ENCODE measurements around the gene WDR46. TPM values are rescaled to one million over a fixed set of nuclear protein-coding genes. Genes with fewer than 3 reads are reported as not detected.

The WDR46 gene
- total RNA-seq, 3 donors from 2014 or later = 48.2 to 75.1 (median 58.8) TPM

- no peak overlapping the region for H3K27ac ChIP-seq
- intact Hi-C loops (cut with DNase I; ENCODE audit: low total_unique reads) = no loop called here
- no peaks in the 10 kb centered on the region for H3K36me3 ChIP-seq
Measured at GRCh38 chr6:33305052-33305451, 16.0 kb upstream of the WDR46 start.

GRCh38 chr6:33304216-33304615 lies 15.2 kb upstream of the WDR46 start:
- intact Hi-C loops (cut with DNase I; ENCODE audit: low total_unique reads) = no loop called here
- TF ChIP-seq POLR2A (IDR thresholded peaks at IDR 0.05) (no peak), CTCF (IDR thresholded peaks at IDR 0.05) (no peak), POLR2AphosphoS5 (IDR thresholded peaks at IDR 0.05) (no peak)

More at GRCh38 chr6:33305052-33305451, 16.0 kb upstream of the WDR46 start:
- Histone ChIP-seq H3K4me3 (no peak overlapping the region), H3K4me1 (no peaks in the 10 kb centered on the region), H3K27me3 (no peaks in the 10 kb centered on the region), H3K9me3 (no peaks in the 10 kb centered on the region)
- DNase-seq (ENCODE audit: low spot score in 2 of 2) = no peak
- no peak for TF ChIP-seq POLR2AphosphoS5 (IDR thresholded peaks at IDR 0.05)
- no peak for TF ChIP-seq POLR2A (IDR thresholded peaks at IDR 0.05)
- TF ChIP-seq CTCF (IDR thresholded peaks at IDR 0.05) = no peak

GRCh38 chr6:33301877-33302276 lies 12.8 kb upstream of the WDR46 start:
- TF ChIP-seq POLR2AphosphoS5 (IDR thresholded peaks at IDR 0.05) (no peak), POLR2A (IDR thresholded peaks at IDR 0.05) (no peak), CTCF (IDR thresholded peaks at IDR 0.05) (no peak)
- H3K27me3 ChIP-seq = no peaks in the 10 kb centered on the region
- peaks cover 0 to 6% of the 10 kb centered on the region in 2 donors for H3K4me1 ChIP-seq

More at GRCh38 chr6:33304216-33304615, 15.2 kb upstream of the WDR46 start:
- H3K36me3 ChIP-seq = no peaks in the 10 kb centered on the region
- H3K27ac ChIP-seq = peak overlapping the region in 1 of 2 donors; percentile 2
- no peak overlapping the region for H3K4me3 ChIP-seq
- H3K27me3 ChIP-seq = no peaks in the 10 kb centered on the region
- DNase-seq (ENCODE audit: low spot score in 2 of 2) = no peak
- no peaks in the 10 kb centered on the region for H3K9me3 ChIP-seq
- no peaks in the 10 kb centered on the region for H3K4me1 ChIP-seq

GRCh38 chr6:33299237-33299944 lies 10.4 kb upstream of the WDR46 start:
- H3K4me1 ChIP-seq = peaks cover 0 to 6% of the 10 kb centered on the region in 2 donors
- TF ChIP-seq POLR2A (IDR thresholded peaks at IDR 0.05) = peak; percentile 84
- TF ChIP-seq CTCF (IDR thresholded peaks at IDR 0.05) = peak; percentile 35 to 75 (median 64)
- peak; percentile 91 to 95 (median 92) for TF ChIP-seq POLR2AphosphoS5 (IDR thresholded peaks at IDR 0.05)
- peak; percentile 86 to 92 for DNase-seq (ENCODE audit: low spot score in 2 of 2)

More at GRCh38 chr6:33301877-33302276, 12.8 kb upstream of the WDR46 start:
- DNase-seq (ENCODE audit: low spot score in 2 of 2) = no peak
- Histone ChIP-seq H3K27ac (no peak overlapping the region), H3K4me3 (no peak overlapping the region), H3K9me3 (no peaks in the 10 kb centered on the region), H3K36me3 (no peaks in the 10 kb centered on the region)
- intact Hi-C loops (cut with DNase I; ENCODE audit: low total_unique reads) = no loop called here

GRCh38 chr6:33298773-33299236 lies 9.8 kb upstream of the WDR46 start, which contains the start of gene RGL2:
TSS of gene RGL2 (minus strand) at chr6:33298942. CDS start at chr6:33298610, 332 bp downstream.
- Histone ChIP-seq H3K36me3 (no peaks in the 10 kb centered on the region), H3K4me3 (peak within 1 kb of the TSS; percentile 79 to 91 (median 87)), H3K4me1 (peaks cover 0 to 6% of the 10 kb centered on the region in 2 donors), H3K27me3 (no peaks in the 10 kb centered on the region), H3K27ac (peak within 1 kb of the TSS; percentile 98 to 99), H3K9me3 (no peaks in the 10 kb centered on the region)
- DNase-seq (ENCODE audit: low spot score in 2 of 2) = peak; percentile 77 to 83
- TF ChIP-seq CTCF (IDR thresholded peaks at IDR 0.05) (no peak), POLR2A (IDR thresholded peaks at IDR 0.05) (no peak), POLR2AphosphoS5 (IDR thresholded peaks at IDR 0.05) (no peak)
- intact Hi-C loops (cut with DNase I; ENCODE audit: low total_unique reads) = no loop called here

More at GRCh38 chr6:33299237-33299944, 10.4 kb upstream of the WDR46 start:
- H3K36me3 ChIP-seq = no peaks in the 10 kb centered on the region
- H3K27me3 ChIP-seq = no peaks in the 10 kb centered on the region
- peak overlapping the region; percentile 98 to 99 for H3K27ac ChIP-seq
- no peaks in the 10 kb centered on the region for H3K9me3 ChIP-seq
- intact Hi-C loops (cut with DNase I; ENCODE audit: low total_unique reads) = no loop called here
- H3K4me3 ChIP-seq = peak overlapping the region; percentile 79 to 91 (median 87)

Measured in breast epithelium (tissue), 4 donors.